Activated CD8-positive, alpha-beta memory T cell treated with anti-CD3 and anti-CD28 coated beads for 24 hours (primary cell): Measurements from ENCODE around the gene RGS16.

Source experiments
- DNase-seq: peaks from one replicate; pipeline ENCODE4 v3.0.0-alpha.2; 2020

RGS16 gene

GRCh38 chr1:182629080-182629479 is 24.9 kb upstream of the RGS16 start:
- DNase-seq, result no peak

- DNase-seq, result no peak
These were observed 24.5 kb upstream of the RGS16 start for GRCh38 chr1:182628657-182629056.

- no peak for DNase-seq
These were observed 23.4 kb upstream of the RGS16 start for GRCh38 chr1:182627622-182628021.

DNA sequence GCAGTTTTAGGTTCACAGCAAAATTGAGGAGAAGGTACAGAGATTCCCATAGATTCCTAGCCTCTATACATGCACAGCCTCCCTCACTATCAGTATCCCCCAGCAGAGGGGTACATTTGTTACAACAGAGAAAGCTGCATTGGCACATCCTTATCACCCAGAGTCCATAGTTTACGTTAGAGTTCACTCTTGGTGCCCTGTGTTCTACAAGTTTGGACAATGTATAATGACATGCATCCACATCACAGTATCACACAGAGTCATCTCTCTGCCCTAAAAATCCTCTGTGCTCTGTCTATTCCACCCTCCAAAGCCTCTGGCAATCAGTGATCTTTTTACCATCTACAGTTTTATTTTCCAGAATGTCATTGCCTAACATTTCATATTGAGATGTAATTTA is 22.3 kb upstream of the RGS16 start:
- DNase-seq, result no peak

GRCh38 chr1:182625719-182626504 is 21.7 kb upstream of the RGS16 start:
- no peak for DNase-seq

- no peak for DNase-seq
These were observed 20.8 kb upstream of the RGS16 start for GRCh38 chr1:182625024-182625423.

GRCh38 chr1:182624577-182624976 is 20.4 kb upstream of the RGS16 start:
- no peak for DNase-seq

DNA sequence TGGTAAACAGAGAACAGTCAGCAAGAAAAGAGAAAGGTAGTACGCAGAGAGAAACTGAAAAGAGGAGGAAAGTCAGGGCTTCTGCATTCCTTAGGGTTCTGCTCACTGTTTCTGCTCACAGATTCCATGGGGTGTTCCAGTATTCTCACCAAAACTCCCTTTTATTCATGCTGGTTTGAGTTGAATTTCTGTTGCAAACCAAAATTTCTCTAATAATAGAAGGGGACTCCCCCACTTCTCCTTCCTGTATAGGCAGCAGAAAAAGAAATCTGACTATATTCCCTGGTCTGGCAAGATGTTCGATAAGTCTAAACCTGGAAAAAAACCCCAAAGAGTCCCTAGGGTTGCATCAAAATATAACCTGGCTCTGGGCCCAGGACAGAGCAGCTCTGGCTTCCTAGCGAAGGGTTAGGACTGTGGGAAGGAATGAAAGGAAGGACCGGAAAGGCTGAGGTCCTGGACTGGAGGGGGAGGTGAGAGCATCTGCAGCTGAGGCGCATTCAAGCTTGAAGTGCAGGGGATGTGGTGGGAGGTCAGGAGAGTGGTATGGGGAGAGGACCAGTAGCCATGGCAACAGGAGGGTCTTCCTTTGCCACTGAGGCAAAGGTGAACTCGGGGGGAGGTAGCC is 18.8 kb upstream of the RGS16 start:
- DNase-seq, result no peak

DNA sequence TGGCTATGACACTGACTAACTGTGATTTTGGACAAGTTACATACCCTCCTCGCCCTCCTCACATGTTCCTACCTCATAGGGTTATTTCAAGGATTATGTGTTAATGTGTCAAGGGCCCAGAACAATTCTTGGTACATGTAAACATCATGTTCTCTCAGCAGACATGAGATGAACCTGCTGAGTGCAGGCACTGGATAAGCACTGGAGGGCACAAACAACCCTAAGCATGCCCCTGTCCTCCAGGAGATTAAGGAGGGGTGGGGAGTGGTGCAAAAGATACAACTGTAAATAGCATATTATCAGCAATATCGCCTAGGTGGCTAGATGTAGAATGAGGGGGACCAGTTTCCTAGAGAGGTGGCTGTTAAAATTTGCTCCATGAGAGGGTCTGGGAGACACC is 17.7 kb upstream of the RGS16 start:
- DNase-seq, result no peak

- no peak for DNase-seq
These were observed 16.9 kb upstream of the RGS16 start for GRCh38 chr1:182620924-182621585.

DNA sequence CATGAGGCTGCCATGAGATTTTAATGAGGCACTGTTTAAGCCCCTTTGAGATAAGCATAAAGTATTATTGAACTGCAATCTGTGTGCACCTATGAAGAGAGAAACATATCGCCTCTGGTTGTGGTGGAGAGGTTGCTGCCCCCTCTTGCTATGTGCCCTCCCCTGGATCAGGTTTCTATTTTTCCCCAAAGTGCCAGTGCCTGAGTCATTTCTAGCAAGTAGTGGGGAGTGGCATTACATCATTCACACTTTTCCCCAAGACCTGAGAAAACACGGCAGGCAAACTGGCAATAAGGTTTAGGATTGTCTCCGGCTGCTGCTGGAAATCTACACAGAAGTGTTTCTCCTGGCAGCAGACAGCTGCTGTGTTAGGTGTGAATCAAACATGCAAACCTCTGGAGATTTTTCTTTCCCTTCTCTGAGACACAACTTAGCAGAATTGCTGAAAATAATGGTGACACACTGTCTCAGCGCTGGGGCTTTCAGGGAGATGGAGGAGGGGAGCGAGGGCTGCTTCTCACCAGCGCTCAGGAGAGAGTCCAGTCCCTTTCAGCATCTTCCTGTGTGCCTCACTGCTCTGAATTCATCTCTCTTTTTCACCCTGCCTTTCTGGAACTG is 13.7 kb upstream of the RGS16 start:
- no peak for DNase-seq

- no peak for DNase-seq
These were observed 12.8 kb upstream of the RGS16 start for GRCh38 chr1:182617014-182617429.

GRCh38 chr1:182616130-182617013 is 12.2 kb upstream of the RGS16 start:
- peak; percentile 90 for DNase-seq

- peak; percentile 83 for DNase-seq
These were observed 11.4 kb upstream of the RGS16 start for GRCh38 chr1:182615468-182616129.

GRCh38 chr1:182614796-182615454 is 10.7 kb upstream of the RGS16 start:
- peak; percentile 83 for DNase-seq

- DNase-seq, result peak; percentile 51
These were observed 7.6 kb upstream of the RGS16 start for GRCh38 chr1:182611787-182612186.

- peak; percentile 56 for DNase-seq
These were observed 7.1 kb upstream of the RGS16 start for GRCh38 chr1:182611326-182611725.

GRCh38 chr1:182610606-182611194 is 6.5 kb upstream of the RGS16 start:
- no peak for DNase-seq

GRCh38 chr1:182608845-182609610 is 4.8 kb upstream of the RGS16 start:
- peak; percentile 40 for DNase-seq

DNA sequence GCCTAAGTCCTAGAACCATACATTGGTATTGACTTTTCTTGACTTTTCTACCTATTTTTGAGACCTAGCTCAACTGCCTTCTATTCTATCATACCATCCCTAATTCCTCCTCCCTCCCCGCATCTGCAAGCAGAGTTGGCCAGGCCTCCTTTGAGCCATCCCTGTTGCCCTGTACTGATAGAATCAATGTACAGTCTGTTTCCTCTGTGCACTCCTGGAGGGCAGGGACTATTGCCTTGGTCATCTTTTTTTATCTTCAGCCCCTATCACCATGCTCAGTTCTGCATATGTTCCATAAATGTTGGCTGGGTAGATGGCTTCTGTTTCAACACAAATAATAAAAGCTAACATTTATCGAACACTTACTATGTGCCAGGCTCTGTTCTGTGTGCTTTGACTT is 4.0 kb upstream of the RGS16 start:
- DNase-seq, result peak; percentile 38
